CD4-positive, alpha-beta T cell treated with Interleukin-2 at 100 ng/mL for 4 hours (primary cell): ENCODE data around the gene SNRPD2.
"Not testable (repeated sequence)": the region's sequence is repeated elsewhere in the genome, so short reads cannot be mapped to it uniquely, and the experiment has no call there.

Source experiments
- DNase-seq: peaks from one replicate; pipeline ENCODE4 v3.0.0-alpha.2; 2020; ENCODE audit warnings: low spot score

SNRPD2 gene

GRCh38 chr19:45705115-45705514 lies 13.4 kb upstream of the SNRPD2 start:
- DNase-seq, result no peak

GRCh38 chr19:45701676-45702075 lies 9.9 kb upstream of the SNRPD2 start:
- no peak for DNase-seq

GRCh38 chr19:45693106-45693788 lies 1.5 kb upstream of the SNRPD2 start:
- peak; percentile 68 for DNase-seq

GRCh38 chr19:45692187-45693105 lies 693 bp upstream of the SNRPD2 start, which contains the start of gene QPCTL:
QPCTL (plus strand) TSS chr19:45692666; CDS start chr19:45692704, 38 bp downstream.
- DNase-seq, result peak; percentile 98

GRCh38 chr19:45687599-45687998 lies 4.2 kb downstream of the SNRPD2 start:
- DNase-seq, result no peak

GRCh38 chr19:45685045-45685444 lies 6.7 kb downstream of the SNRPD2 start:
- DNase-seq, result not testable (repeated sequence)

GRCh38 chr19:45682908-45683307 lies 8.8 kb downstream of the SNRPD2 start:
- DNase-seq, result no peak

- no peak for DNase-seq
Observed at GRCh38 chr19:45682117-45682516, 9.6 kb downstream of the SNRPD2 start.

GRCh38 chr19:45681391-45682015 lies 10.2 kb downstream of the SNRPD2 start:
- DNase-seq, result peak; percentile 90

- DNase-seq, result peak; percentile 79
Observed at GRCh38 chr19:45677351-45678230, 14.2 kb downstream of the SNRPD2 start.

GRCh38 chr19:45676851-45677263 lies 14.9 kb downstream of the SNRPD2 start:
- peak; percentile 44 for DNase-seq

- no peak for DNase-seq
Observed at GRCh38 chr19:45674946-45675345, 16.8 kb downstream of the SNRPD2 start.

- peak; percentile 37 for DNase-seq
Observed at GRCh38 chr19:45670670-45671453, 20.9 kb downstream of the SNRPD2 start.

- peak; percentile 30 for DNase-seq
Observed at GRCh38 chr19:45668342-45668871, 23.3 kb downstream of the SNRPD2 start.

- DNase-seq, result peak; percentile 76
Observed at GRCh38 chr19:45667620-45668341, 24.0 kb downstream of the SNRPD2 start, which contains the start of gene GIPR. GIPR (plus strand) TSS chr19:45668221; CDS start chr19:45669521, 1,300 bp downstream.

GRCh38 chr19:45664575-45664974 lies 27.2 kb downstream of the SNRPD2 start:
- DNase-seq, result no peak

GRCh38 chr19:45663800-45664199 lies 28.0 kb downstream of the SNRPD2 start:
- DNase-seq, result no peak

GRCh38 chr19:45660636-45661035 lies 31.1 kb downstream of the SNRPD2 start:
- DNase-seq, result no peak

- DNase-seq, result no peak
Observed at GRCh38 chr19:45659096-45659729, 32.5 kb downstream of the SNRPD2 start.
